IMR-90 (cell line): ENCODE measurements around the gene UBN2. TPM values are rescaled to one million over a fixed set of nuclear protein-coding genes. Genes with fewer than 3 reads are reported as not detected.

ENCODE experiments used
- ATAC-seq: fragments of 200-7000 bp; cut with Tn5 transposase; 2 replicates; pipeline ENCODE4 v1.9.1; 2020; ENCODE audit warnings: low read depth, mild to moderate bottlenecking, moderate library complexity
- BruUV-seq: library from RNA; stranded (reverse); fragments of 400-500 nt; replicated peaks from 2 replicates; lab custom pipeline; 2021; lab: Mats Ljungman, UMichigan
- CTCF ChIA-PET: fragments of 300-600 bp; formaldehyde crosslinking; extraction: SDS; loops from one replicate; lab custom pipeline; 2021; ENCODE audit warnings: antibody characterized with exemption; lab: Yijun Ruan, JAX
- POLR2A ChIA-PET: fragments of 300-600 bp; sonication (Branson Sonifier 250); formaldehyde crosslinking; loops from one replicate; lab custom pipeline; 2022; ENCODE audit warnings: antibody characterized with exemption; ENCODE audit not compliant: unreplicated experiment; lab: Charles Lee
- DNase-seq: peaks from one replicate; pipeline ENCODE4 v3.0.0; 2013
- H2AFZ ChIP-seq: replicated peaks from 2 replicates; pipeline ENCODE3; 2013; ENCODE audit warnings: low read length, mild to moderate bottlenecking; ENCODE audit not compliant: poor library complexity
- H2AK5ac ChIP-seq: 2 replicates; pipeline ENCODE4 v1.6.1; 2013; ENCODE audit warnings: low read depth, low read length, inconsistent platforms
- H2AK9ac ChIP-seq: replicated peaks from 2 replicates; pipeline ENCODE3; 2013; ENCODE audit warnings: mild to moderate bottlenecking, low read depth, low read length, moderate library complexity; ENCODE audit not compliant: poor library complexity
- H2BK120ac ChIP-seq: 2 replicates; pipeline ENCODE4 v1.6.1; 2013; ENCODE audit warnings: low read depth, low read length, inconsistent platforms
- H2BK15ac ChIP-seq: 3 replicates; pipeline ENCODE4 v1.6.1; 2013; ENCODE audit warnings: low read depth, low read length, inconsistent platforms
- H2BK20ac ChIP-seq: 2 replicates; pipeline ENCODE4 v1.6.1; 2013; ENCODE audit warnings: low read depth, mild to moderate bottlenecking, inconsistent platforms, low read length, moderate library complexity
- H2BK5ac ChIP-seq: 2 replicates; pipeline ENCODE4 v1.6.1; 2013; ENCODE audit warnings: mild to moderate bottlenecking, low read depth, low read length, inconsistent platforms; ENCODE audit not compliant: poor library complexity, severe bottlenecking
- H3K14ac ChIP-seq: replicated peaks from 2 replicates; pipeline ENCODE4 v1.6.1; 2013; ENCODE audit warnings: low read depth, low read length, inconsistent platforms
- H3K18ac ChIP-seq: 2 replicates; pipeline ENCODE4 v1.6.1; 2013; ENCODE audit warnings: low read depth, low read length, control low read depth
- H3K23ac ChIP-seq: 2 replicates; pipeline ENCODE4 v1.6.1; 2013; ENCODE audit warnings: low read depth, low read length, inconsistent platforms
- H3K27ac ChIP-seq: 2 replicates; pipeline ENCODE4 v1.5.1; 2013; ENCODE audit warnings: mild to moderate bottlenecking, control low read depth, low read length; ENCODE audit not compliant: insufficient read depth
- H3K27me3 ChIP-seq: 2 replicates; pipeline ENCODE4 v1.6.1; 2013; ENCODE audit warnings: low read length; ENCODE audit not compliant: control insufficient read depth, insufficient read depth
- H3K36me3 ChIP-seq: 2 replicates; pipeline ENCODE4 v1.6.1; 2013; ENCODE audit warnings: low read length, mixed read lengths; ENCODE audit not compliant: control insufficient read depth, insufficient read depth
- H3K4ac ChIP-seq: 2 replicates; pipeline ENCODE4 v1.6.1; 2013; ENCODE audit warnings: low read depth, low read length, inconsistent platforms
- H3K4me1 ChIP-seq: 2 replicates; pipeline ENCODE4 v1.6.1; 2013; ENCODE audit warnings: low read length, mixed read lengths; ENCODE audit not compliant: control insufficient read depth, insufficient read depth
- H3K4me2 ChIP-seq: 2 replicates; pipeline ENCODE4 v1.6.1; 2013; ENCODE audit warnings: low read depth, mild to moderate bottlenecking, control low read depth, low read length, moderate library complexity
- H3K4me3 ChIP-seq: 2 replicates; pipeline ENCODE4 v1.5.1; 2013; ENCODE audit warnings: low read depth, mild to moderate bottlenecking, control low read depth, low read length, moderate library complexity; ENCODE audit not compliant: insufficient read depth
- H3K56ac ChIP-seq: 2 replicates; pipeline ENCODE4 v1.6.1; 2013; ENCODE audit warnings: low read length, inconsistent platforms; ENCODE audit not compliant: insufficient read depth; ENCODE audit errors: extremely low read depth
- H3K79me1 ChIP-seq, 2 experiments: 2 replicates each; pipeline ENCODE4 v1.6.1; 2013; ENCODE audit warnings: low read length in 2 of 2, inconsistent platforms in 1 of 2, low read depth in 1 of 2
- H3K9ac ChIP-seq: 2 replicates; pipeline ENCODE4 v1.6.1; 2013; ENCODE audit warnings: low read depth, low read length, control low read depth
- H3K9me1 ChIP-seq: 2 replicates; pipeline ENCODE4 v1.6.1; 2013; ENCODE audit warnings: low read length, inconsistent platforms; ENCODE audit not compliant: insufficient read depth
- H3K9me3 ChIP-seq: 2 replicates; pipeline ENCODE4 v1.6.1; 2013; ENCODE audit warnings: low read length; ENCODE audit not compliant: control insufficient read depth, insufficient read depth
- H4K20me1 ChIP-seq: 2 replicates; pipeline ENCODE4 v1.6.1; 2013; ENCODE audit warnings: low read length, inconsistent platforms; ENCODE audit not compliant: insufficient read depth
- H4K5ac ChIP-seq: 2 replicates; pipeline ENCODE4 v1.6.1; 2013; ENCODE audit warnings: mild to moderate bottlenecking, low read depth, low read length, control low read depth
- H4K8ac ChIP-seq, 2 experiments: 2 replicates each; pipeline ENCODE4 v1.6.1; 2013; ENCODE audit warnings: low read depth in 2 of 2, low read length in 2 of 2, control low read depth in 1 of 2, inconsistent platforms in 1 of 2
- H4K91ac ChIP-seq: 2 replicates; pipeline ENCODE4 v1.6.1; 2013; ENCODE audit warnings: low read depth, low read length, inconsistent platforms; ENCODE audit not compliant: insufficient read depth
- CEBPB ChIP-seq: IDR thresholded peaks from 2 replicates; pipeline ENCODE4 v1.6.1; 2012; ENCODE audit warnings: low read depth, low read length, improper control_type of control experiment
- CHD1 ChIP-seq: IDR thresholded peaks from 2 replicates; pipeline ENCODE4 v1.6.1; 2012; ENCODE audit warnings: low read depth, low read length, improper control_type of control experiment
- POLR2A ChIP-seq: IDR thresholded peaks from 2 replicates; pipeline ENCODE4 v1.6.1; 2012; ENCODE audit warnings: mild to moderate bottlenecking, low read depth, low read length
- RAD21 ChIP-seq: IDR thresholded peaks from 2 replicates; pipeline ENCODE4 v1.6.1; 2012; ENCODE audit warnings: low read length, improper control_type of control experiment
- RCOR1 ChIP-seq: IDR thresholded peaks from 2 replicates; pipeline ENCODE4 v1.6.1; 2012; ENCODE audit warnings: mild to moderate bottlenecking, low read length, improper control_type of control experiment; ENCODE audit not compliant: insufficient replicate concordance
- RFX5 ChIP-seq: IDR thresholded peaks from 2 replicates; pipeline ENCODE4 v1.8.0; 2012; ENCODE audit warnings: low read depth, mild to moderate bottlenecking, low read length, moderate library complexity
- WGBS, 2 experiments: methylation state at CpG; one replicate each; pipeline versions ENCODE4 v1.1.5 to v1.1.7; 2013; ENCODE audit warnings: missing lambda C conversion rate in 2 of 2; ENCODE audit not compliant: insufficient read length in 1 of 2; ENCODE audit errors: extremely low coverage in 2 of 2; 5-methylcytosine and 5-hydroxymethylcytosine counted together
- dilution Hi-C: fragments of 300-500 bp; cut with HindIII; formaldehyde crosslinking; loops from one replicate; pipeline ENCODE4 v1.14.3; 2018; ENCODE audit warnings: low sequenced_read_pairs; ENCODE audit not compliant: unreplicated experiment
- in situ Hi-C: fragments of 300-500 bp; cut with MboI; formaldehyde crosslinking; loops from 3 replicates; pipeline ENCODE4 v1.14.3; 2019; ENCODE audit warnings: low sequenced_read_pairs, inconsistent platforms, mixed read lengths
- intact Hi-C: fragments of 100-400 bp; cut with micrococcal nuclease; formaldehyde crosslinking; loops from 2 replicates; pipeline ENCODE4 v1.10.0; 2022
- polyA plus RNA-seq, 3 experiments: library from polyadenylated mRNA; depleted of rRNA; stranded (reverse); fragments of >200 nt; gene quantifications; 2 replicates each; pipeline ENCODE4 v1.2.3, GENCODE V29; 2012; ENCODE audit warnings: low replicate concordance in 1 of 3
- total RNA-seq: library from RNA; depleted of rRNA; stranded (reverse); fragments of >200 nt; gene quantifications from 2 replicates; pipeline ENCODE4 v1.2.3, GENCODE V29; 2012

UBN2 gene
- total and polyA plus RNA-seq, 2 of the 4 experiments (the other 2 are of a cell fraction), result 1.6 to 2.3 TPM

DNA sequence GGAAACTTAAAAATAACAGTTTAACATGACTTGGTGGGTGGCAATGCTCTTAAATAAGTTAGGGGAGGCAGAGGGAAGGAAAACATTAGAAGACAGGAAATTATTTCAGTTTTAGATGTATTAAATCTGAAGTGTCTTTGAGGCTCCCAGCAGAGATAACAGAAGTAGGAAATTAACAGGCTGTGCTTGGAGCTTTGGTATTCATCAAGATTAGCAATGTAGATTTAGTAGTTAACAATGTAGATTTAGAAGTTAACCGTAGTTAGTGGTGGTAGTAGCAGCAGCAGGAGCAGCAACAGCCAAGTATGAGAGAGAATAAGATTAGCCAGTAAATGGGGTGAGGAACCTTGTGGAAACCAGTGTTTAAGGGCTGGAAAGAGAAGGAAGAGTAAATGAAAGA, 48.7 kb upstream of the UBN2 start:
- Histone ChIP-seq H3K14ac (no peak overlapping the region), H2BK5ac (no peak overlapping the region), H3K9ac (no peak overlapping the region), H3K27ac (no peak overlapping the region), H3K4me1 (no peaks in the 10 kb centered on the region), H4K91ac (no peak overlapping the region), H3K36me3 (peaks cover 5% of the 10 kb centered on the region), H3K9me3 (no peaks in the 10 kb centered on the region), H4K5ac (no peak overlapping the region), H3K9me1 (no peaks in the 10 kb centered on the region), H3K18ac (no peak overlapping the region), H3K4me2 (no peak overlapping the region), H2AFZ (no peak overlapping the region), H3K4ac (no peak overlapping the region), H4K8ac (no peak overlapping the region), H3K56ac (no peak overlapping the region), H3K27me3 (no peaks in the 10 kb centered on the region), H3K23ac (no peak overlapping the region), H2BK120ac (no peak overlapping the region), H2AK5ac (no peak overlapping the region), H2AK9ac (no peak overlapping the region), H3K4me3 (no peak overlapping the region), H2BK20ac (no peak overlapping the region), H3K79me1 (no peaks in the 10 kb centered on the region), H2BK15ac (no peak overlapping the region), H4K20me1 (no peaks in the 10 kb centered on the region)
- DNase-seq (no peak), ATAC-seq (no peak)
- dilution Hi-C loops, result no loop called here
- CTCF ChIA-PET, result no interaction called here
- TF ChIP-seq CHD1 (no peak), CEBPB (no peak), RAD21 (no peak), POLR2A (no peak), RCOR1 (no peak), RFX5 (no peak)
- POLR2A ChIA-PET, result no interaction called here
- no TSS peak for BruUV-seq
- intact Hi-C loops, result no loop called here
- 83% methylated on average over 1 of the region's 1 CpG; no CpG with 5 or more reads in 1 of the 2 experiments for WGBS, 2 experiments
- in situ Hi-C loops, result no loop called here
